Activated naive CD4-positive, alpha-beta T cell treated with anti-CD3 and anti-CD28 coated beads, Interleukin-2, amount 50 U/mL, for 24 hours (primary cell): ENCODE data around the gene LMTK3.

Experiments
- H3K27ac Mint-ChIP-seq: one replicate; pipeline ENCODE4 v1.8.0; 2021; ENCODE audit warnings: mild to moderate bottlenecking, mixed read lengths
- H3K27me3 Mint-ChIP-seq: one replicate; pipeline ENCODE4 v1.8.0; 2021; ENCODE audit warnings: mixed read lengths
- H3K36me3 Mint-ChIP-seq: one replicate; pipeline ENCODE4 v1.8.0; 2021; ENCODE audit warnings: mixed read lengths
- H3K4me1 Mint-ChIP-seq: one replicate; pipeline ENCODE4 v1.8.0; 2021; ENCODE audit warnings: mixed read lengths
- H3K4me3 Mint-ChIP-seq: one replicate; pipeline ENCODE4 v1.8.0; 2021; ENCODE audit warnings: mild to moderate bottlenecking, mixed read lengths
- H3K9me3 Mint-ChIP-seq: one replicate; pipeline ENCODE4 v1.8.0; 2021; ENCODE audit warnings: mixed read lengths

LMTK3 gene

GRCh38 chr19:48443256-48443655 is 68.4 kb downstream of the LMTK3 start:
- peaks cover 37% of the 10 kb centered on the region for H3K4me1 Mint-ChIP-seq
- H3K27me3 Mint-ChIP-seq = peaks cover 13% of the 10 kb centered on the region
- H3K27ac Mint-ChIP-seq = no peak overlapping the region
- no peaks in the 10 kb centered on the region for H3K9me3 Mint-ChIP-seq
- no peak overlapping the region for H3K4me3 Mint-ChIP-seq
- peaks cover 10% of the 10 kb centered on the region for H3K36me3 Mint-ChIP-seq

- Mint-ChIP-seq H3K36me3 (peaks cover 3% of the 10 kb centered on the region), H3K4me3 (peak overlapping the region; percentile 73), H3K9me3 (no peaks in the 10 kb centered on the region), H3K4me1 (peaks cover 29% of the 10 kb centered on the region), H3K27ac (peak overlapping the region; percentile 15), H3K27me3 (peaks cover 18% of the 10 kb centered on the region)
These were observed 69.3 kb downstream of the LMTK3 start for GRCh38 chr19:48442116-48443035.

- Mint-ChIP-seq H3K27me3 (peaks cover 18% of the 10 kb centered on the region), H3K4me3 (peak overlapping the region; percentile 73), H3K36me3 (peaks cover 3% of the 10 kb centered on the region), H3K27ac (no peak overlapping the region), H3K9me3 (no peaks in the 10 kb centered on the region), H3K4me1 (peaks cover 29% of the 10 kb centered on the region)
These were observed 70.1 kb downstream of the LMTK3 start for GRCh38 chr19:48441360-48442050.

- no peaks in the 10 kb centered on the region for H3K36me3 Mint-ChIP-seq
- H3K27me3 Mint-ChIP-seq = peaks cover 15% of the 10 kb centered on the region
- no peak overlapping the region for H3K4me3 Mint-ChIP-seq
- peaks cover 3% of the 10 kb centered on the region for H3K4me1 Mint-ChIP-seq
- no peak overlapping the region for H3K27ac Mint-ChIP-seq
- H3K9me3 Mint-ChIP-seq = no peaks in the 10 kb centered on the region
These were observed 75.0 kb downstream of the LMTK3 start for GRCh38 chr19:48436586-48436985.
